ENCODE results near the gene LEF1.

Gene LEF1

GRCh38 chr4:108148316-108148715 is 20.4 kb downstream of the LEF1 start:
- DNase-seq (ENCODE audit: low spot score): no peak

GRCh38 chr4:108146819-108147218 is 21.9 kb downstream of the LEF1 start:
- no peak for DNase-seq (ENCODE audit: low spot score)

GRCh38 chr4:108146336-108146735 is 22.4 kb downstream of the LEF1 start:
- no peak for DNase-seq (ENCODE audit: low spot score)

GRCh38 chr4:108144451-108144850 is 24.3 kb downstream of the LEF1 start:
- no peak for DNase-seq (ENCODE audit: low spot score)

- no peak for DNase-seq (ENCODE audit: low spot score)
Measured at GRCh38 chr4:108143515-108143914, 25.2 kb downstream of the LEF1 start.

- no peak for DNase-seq (ENCODE audit: low spot score)
Measured at GRCh38 chr4:108142870-108143269, 25.9 kb downstream of the LEF1 start.

GRCh38 chr4:108141213-108141950 is 27.4 kb downstream of the LEF1 start:
- DNase-seq (ENCODE audit: low spot score): no peak

- no peak for DNase-seq (ENCODE audit: low spot score)
Measured at GRCh38 chr4:108140328-108140727, 28.4 kb downstream of the LEF1 start.

- DNase-seq (ENCODE audit: low spot score): no peak
Measured at GRCh38 chr4:108139089-108139488, 29.6 kb downstream of the LEF1 start.

- DNase-seq (ENCODE audit: low spot score): no peak
Measured at GRCh38 chr4:108135549-108136209, 33.1 kb downstream of the LEF1 start.

GRCh38 chr4:108130955-108131354 is 37.8 kb downstream of the LEF1 start:
- DNase-seq (ENCODE audit: low spot score): no peak

GRCh38 chr4:108129196-108129595 is 39.5 kb downstream of the LEF1 start:
- DNase-seq (ENCODE audit: low spot score): no peak

GRCh38 chr4:108126806-108127205 is 41.9 kb downstream of the LEF1 start:
- DNase-seq (ENCODE audit: low spot score): no peak

GRCh38 chr4:108120789-108121188 is 47.9 kb downstream of the LEF1 start:
- no peak for DNase-seq (ENCODE audit: low spot score)

GRCh38 chr4:108119199-108119800 is 49.4 kb downstream of the LEF1 start:
- no peak for DNase-seq (ENCODE audit: low spot score)

- DNase-seq (ENCODE audit: low spot score): no peak
Measured at GRCh38 chr4:108118505-108118904, 50.2 kb downstream of the LEF1 start.

- no peak for DNase-seq (ENCODE audit: low spot score)
Measured at GRCh38 chr4:108117418-108118182, 51.1 kb downstream of the LEF1 start.

- DNase-seq (ENCODE audit: low spot score): no peak
Measured at GRCh38 chr4:108116423-108117168, 52.1 kb downstream of the LEF1 start.

- no peak for DNase-seq (ENCODE audit: low spot score)
Measured at GRCh38 chr4:108115168-108115526, 53.6 kb downstream of the LEF1 start.

GRCh38 chr4:108114503-108114902 is 54.2 kb downstream of the LEF1 start:
- DNase-seq (ENCODE audit: low spot score): no peak

- DNase-seq (ENCODE audit: low spot score): no peak
Measured at GRCh38 chr4:108113229-108113628, 55.5 kb downstream of the LEF1 start.

GRCh38 chr4:108111781-108112180 is 57.0 kb downstream of the LEF1 start:
- no peak for DNase-seq (ENCODE audit: low spot score)
